ENCODE results near the gene NECTIN4. TPM values are rescaled to one million over a fixed set of nuclear protein-coding genes. Genes with fewer than 3 reads are reported as not detected.

Gene NECTIN4
- total and polyA plus RNA-seq, 10 of the 15 experiments (the other 5 are each of a cell fraction or from before 2014, with no cell fraction given): 2.8 to 8.7 (median 3.7) TPM

- in situ Hi-C loops (cut with MboI): no loop called here
- H3K36me3 ChIP-seq (ENCODE audit: control insufficient read depth in 2 of 2, insufficient read depth in 2 of 2, low read length in 1 of 2): 0 out of 4 replicates have a peak, but pooled peaks cover 0 to 9% of the 10 kb centered on the region in 2 experiments
- H2AFZ ChIP-seq (ENCODE audit: control insufficient read depth, low read depth, low read length): no peak overlapping the region
- POLR2A ChIA-PET: interaction anchor here (0.5 to 6.8 kb wide), 21 partner anchors 8 to 272 kb away, joined by 3 to 139 read pairs (median 4); partner anchors contain the start of genes F11R, KLHDC9, LY9 and NIT1
- WGBS (ENCODE audit: insufficient coverage, insufficient replicate concordance, low lambda C conversion rate, missing lambda C conversion rate): 0% methylated on average over 9 of the region's 10 CpGs
- H4K20me1 ChIP-seq (ENCODE audit: control insufficient read depth, insufficient read depth): peaks cover 11% of the 10 kb centered on the region; the same call in 1 of the 2 replicates
- FAIRE-seq: peak; percentile 95
- intact Hi-C loops (cut with micrococcal nuclease; ENCODE audit: unreplicated experiment): loop anchor here (1.0 to 2.0 kb wide), 3 partner anchors 22 to 76 kb away; no protein-coding TSS in a partner anchor
- RAD21 ChIA-PET (ENCODE audit: unreplicated experiment): interaction anchor here (0.6 to 7.1 kb wide), 22 partner anchors 23 to 429 kb away, joined by 3 to 107 read pairs (median 4); partner anchors contain the start of genes F11R, KLHDC9, NIT1 and PFDN2
- peak overlapping the region; percentile 98 for H3K27ac ChIP-seq (ENCODE audit: control insufficient read depth, insufficient read depth)
- CTCF ChIA-PET: interaction anchor here (0.8 to 8.6 kb wide), 10 partner anchors 23 to 123 kb away, joined by 3 to 111 read pairs (median 6); partner anchors contain the start of genes KLHDC9, TSTD1 and USF1
- peak; percentile 81 for ATAC-seq
- H3K9ac ChIP-seq (ENCODE audit: control insufficient read depth, insufficient read depth, low read length): peak overlapping the region; percentile 98
- H3K4me2 ChIP-seq (ENCODE audit: control insufficient read depth, insufficient read depth): peak overlapping the region; percentile 99
- H3K9me3 ChIP-seq (replicated peaks; ENCODE audit: control insufficient read depth, insufficient read depth, low read length): no peaks in the 10 kb centered on the region
- peaks cover 20% of the 10 kb centered on the region for H3K4me1 ChIP-seq (ENCODE audit: control insufficient read depth, insufficient read depth, low read length)
- peaks cover 56% of the 10 kb centered on the region for H3K79me2 ChIP-seq (ENCODE audit: control insufficient read depth, insufficient read depth, low read length)
- DNase-seq (ENCODE audit: low read depth, low spot score): peak; percentile 86
- peak overlapping the region; percentile 94 for H3K4me3 ChIP-seq
- SMC1A ChIA-PET (ENCODE audit: uncharacterized antibody, unreplicated experiment): interaction anchor here (0.5 to 9.0 kb wide), 19 partner anchors 9 to 271 kb away, joined by 3 to 134 read pairs (median 5); partner anchors contain the start of genes F11R, KLHDC9, NIT1 and PFDN2
- H3K27me3 ChIP-seq (replicated peaks in 1 of 2; ENCODE audit: control insufficient read depth in 2 of 2, insufficient read depth in 2 of 2, low read length in 1 of 2): no peaks in the 10 kb centered on the region
- BruUV-seq (replicated peaks): TSS peak; percentile 98
- no peak for TF ChIP-seq E2F8 (IDR thresholded peaks at IDR 0.05; ENCODE audit: low read depth, partially characterized antibody)
- no peak for TF ChIP-seq CBFB (IDR thresholded peaks at IDR 0.05; ENCODE audit: low read depth)
- TF ChIP-seq ZNF217 (IDR thresholded peaks at IDR 0.05): no peak
- TF ChIP-seq NR2C2 (IDR thresholded peaks at IDR 0.05; ENCODE audit: borderline replicate concordance, control insufficient read depth, insufficient read length, low read depth): no peak
- peak; percentile 69; the same call in 1 of the 2 replicates for TF ChIP-seq GABPA (IDR thresholded peaks at IDR 0.05; ENCODE audit: low read depth)
- peak; percentile 66; the same call in 1 of the 2 replicates for TF ChIP-seq ZBTB40 (IDR thresholded peaks at IDR 0.05; ENCODE audit: borderline replicate concordance)
- no peak for TF ChIP-seq TARDBP (IDR thresholded peaks at IDR 0.05; ENCODE audit: borderline replicate concordance)
- no peak for TF ChIP-seq BACH1 (IDR thresholded peaks at IDR 0.05; ENCODE audit: borderline replicate concordance)
- no peak for TF ChIP-seq RBBP5 (conservative IDR thresholded peaks at IDR 0.05)
- no peak for TF ChIP-seq FOXK2 (IDR thresholded peaks at IDR 0.05)
- TF ChIP-seq FOXM1 (IDR thresholded peaks at IDR 0.05; ENCODE audit: low read depth, low read length): no peak
- TF ChIP-seq NBN (IDR thresholded peaks at IDR 0.05): peak; percentile 32; the same call in 1 of the 2 replicates
Observed at GRCh38 chr1:161068306-161069234, 20.8 kb downstream of the NECTIN4 start.

Measured in GM12878 (cell line).